ENCODE measurements around the gene RSPO3.

RSPO3 gene

GRCh38 chr6:127114214-127114760 lies 4.2 kb upstream of the RSPO3 start:
- no peak for DNase-seq

GRCh38 chr6:127115084-127115655 lies 3.3 kb upstream of the RSPO3 start:
- no peak for DNase-seq

DNA sequence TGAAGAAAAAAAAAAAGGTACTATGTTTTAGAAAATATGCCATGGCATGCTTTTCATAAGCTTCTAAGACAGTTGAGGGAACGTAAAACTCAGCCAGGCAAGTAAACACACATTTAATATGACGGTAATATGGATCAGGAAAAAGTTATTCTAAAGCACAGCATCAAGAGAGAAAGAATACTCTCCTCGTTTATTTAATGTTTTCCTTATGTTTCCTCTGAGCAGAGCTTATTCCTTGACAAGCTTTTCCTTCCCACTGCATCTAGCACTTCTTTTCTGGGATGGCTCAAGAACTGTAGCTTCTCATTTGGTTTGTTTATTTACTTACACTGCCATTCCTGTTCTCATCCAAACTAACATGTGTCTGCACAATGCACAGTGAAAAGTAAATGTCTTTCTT lies 2.7 kb upstream of the RSPO3 start:
- no peak for DNase-seq

DNA sequence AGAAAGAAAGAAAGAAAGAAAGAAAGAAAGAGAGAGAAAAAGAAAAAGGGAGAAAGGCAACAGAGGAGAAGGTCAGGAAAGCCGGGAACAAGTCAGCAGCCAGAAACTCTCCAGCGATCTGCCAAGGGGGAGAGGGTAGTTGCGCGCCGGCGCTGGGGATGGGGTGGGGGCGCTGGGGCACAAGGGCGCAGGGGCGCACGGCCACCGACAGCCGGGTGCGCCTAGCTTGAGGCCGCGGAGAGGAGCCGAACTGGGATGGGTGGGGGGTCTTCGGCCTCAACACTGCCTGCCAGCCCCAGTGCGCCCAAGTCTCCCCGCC lies 533 bp upstream of the RSPO3 start:
- no peak for DNase-seq

DNA sequence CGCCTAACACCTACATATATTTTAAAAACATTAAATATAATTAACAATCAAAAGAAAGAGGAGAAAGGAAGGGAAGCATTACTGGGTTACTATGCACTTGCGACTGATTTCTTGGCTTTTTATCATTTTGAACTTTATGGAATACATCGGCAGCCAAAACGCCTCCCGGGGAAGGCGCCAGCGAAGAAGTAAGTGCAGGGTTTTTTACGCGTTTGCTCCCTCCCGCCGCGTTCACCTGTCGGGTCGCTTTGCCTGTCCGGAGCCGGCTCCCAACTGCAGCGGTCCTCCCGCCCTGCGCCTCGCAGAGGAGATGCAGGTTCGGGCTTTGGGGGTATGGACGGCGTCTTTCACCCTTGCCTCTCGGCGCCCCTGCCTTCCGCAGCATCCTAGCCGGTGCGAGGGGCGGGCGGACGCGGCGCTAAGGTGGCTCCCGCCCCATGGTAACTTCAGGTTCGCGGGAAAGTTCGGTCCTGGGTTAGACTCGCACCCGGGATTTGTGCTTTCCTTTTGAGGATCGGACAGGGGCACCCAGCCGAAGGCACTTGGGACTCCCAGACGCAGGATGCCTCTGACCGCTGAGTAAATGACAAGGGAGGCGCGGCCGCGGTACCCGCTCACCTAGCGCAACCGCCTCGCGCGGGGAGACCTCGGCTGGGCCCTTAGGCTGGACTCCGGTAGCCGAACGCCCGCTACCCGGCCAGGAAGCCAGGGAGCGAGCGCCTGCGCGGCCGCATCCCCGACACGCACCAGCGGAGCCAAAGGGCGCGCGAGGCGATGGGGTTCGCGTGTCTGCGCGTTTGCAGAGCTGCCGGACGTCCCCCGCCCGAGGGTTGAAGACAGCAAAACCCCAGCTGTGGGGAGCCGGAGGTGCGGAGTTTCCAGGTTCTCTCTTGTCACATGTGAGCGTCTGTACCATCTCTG lies 891 bp downstream of the RSPO3 start:
- DNase-seq, result no peak

DNA sequence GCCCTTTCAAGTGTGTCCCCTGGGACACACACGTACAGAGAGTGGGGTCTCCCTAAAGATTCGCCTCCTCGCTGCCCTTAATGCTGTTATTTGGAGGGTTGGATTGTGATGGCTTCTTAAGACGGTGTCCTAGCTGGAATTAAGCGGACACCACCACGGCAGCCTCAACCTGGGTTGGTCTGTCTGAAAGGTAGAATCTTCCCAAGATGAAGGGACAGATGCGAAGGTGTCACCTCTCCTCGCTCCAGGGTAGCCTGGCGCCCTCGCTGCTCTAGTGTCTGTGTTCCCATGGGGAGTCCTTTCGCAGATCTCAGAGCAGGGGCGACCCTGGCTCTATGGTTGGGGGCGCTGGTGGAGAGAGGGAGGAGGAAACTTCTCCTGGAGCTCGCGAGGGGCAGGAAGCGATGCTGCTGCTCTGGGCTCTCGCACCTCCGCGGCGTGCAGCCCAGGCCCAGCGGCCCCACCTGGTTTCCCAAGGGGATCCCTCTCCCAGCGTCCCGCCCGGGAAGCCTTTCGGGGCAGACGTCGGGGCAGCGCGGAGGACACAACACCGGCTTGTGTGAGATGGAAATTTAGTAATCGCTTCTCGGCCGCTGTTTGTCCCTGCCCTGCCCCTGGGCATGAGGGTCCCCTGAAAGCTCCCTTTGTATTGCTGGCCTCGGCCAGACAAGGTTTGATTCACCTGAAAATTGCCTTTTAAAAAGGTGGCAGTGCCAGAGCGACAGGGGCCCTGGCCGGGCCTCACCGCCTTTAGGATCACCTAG lies 1.7 kb downstream of the RSPO3 start:
- DNase-seq, result no peak

- DNase-seq, result no peak
Observed at GRCh38 chr6:127120787-127121636, 2.5 kb downstream of the RSPO3 start.

DNA sequence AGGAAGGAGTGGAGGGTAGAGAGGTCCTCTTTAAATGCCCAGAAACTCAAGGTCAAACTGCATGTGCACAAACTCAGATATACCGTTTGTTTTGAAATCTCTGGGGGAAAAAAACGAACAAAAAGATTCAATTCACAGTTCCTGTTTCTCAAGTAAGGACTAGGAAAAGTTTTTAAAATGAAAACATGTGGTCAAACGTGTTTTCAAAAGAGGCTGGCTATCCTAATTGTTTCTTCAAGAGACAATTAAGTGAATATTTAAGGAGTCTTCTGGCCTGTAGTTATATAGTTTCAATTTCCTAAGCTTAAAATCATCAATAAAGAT lies 3.1 kb downstream of the RSPO3 start:
- no peak for DNase-seq

DNA sequence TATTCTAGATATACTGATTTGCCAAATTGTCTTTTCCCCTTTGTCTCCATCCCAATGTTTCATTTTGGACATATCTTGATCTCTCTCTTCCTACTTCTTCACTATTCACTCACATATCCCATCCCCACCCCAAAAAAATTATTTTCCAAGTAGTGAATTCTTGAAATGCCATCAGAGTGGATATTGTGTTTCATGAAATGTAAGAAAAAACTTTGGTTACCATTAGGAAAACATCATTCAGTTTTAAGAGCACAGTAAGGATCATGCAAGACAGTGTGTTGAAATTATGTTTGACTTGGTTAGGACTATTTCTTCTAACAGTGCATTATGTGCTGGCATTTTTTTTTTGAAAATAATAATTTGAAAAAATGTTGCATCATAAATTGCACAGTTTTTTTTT lies 5.7 kb downstream of the RSPO3 start:
- DNase-seq, result no peak

DNA sequence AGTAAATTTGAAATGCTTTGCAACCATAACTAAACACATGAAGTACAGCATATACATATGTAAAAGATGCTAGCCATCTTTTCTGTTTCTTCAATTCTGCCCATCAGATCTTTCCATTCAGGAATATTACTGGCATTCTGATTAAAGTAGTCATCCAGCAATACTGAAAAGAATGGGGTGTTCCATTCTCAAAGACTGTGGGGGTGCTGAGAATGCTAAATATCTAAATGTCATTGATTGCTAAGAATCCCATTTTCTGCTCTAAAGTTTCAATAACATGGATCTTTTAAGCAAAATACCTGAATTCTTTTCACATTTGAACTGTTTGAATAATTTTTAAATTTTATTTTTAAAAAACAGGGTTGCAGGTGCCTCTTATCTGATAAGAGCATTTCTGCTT lies 6.2 kb downstream of the RSPO3 start:
- no peak for DNase-seq

DNA sequence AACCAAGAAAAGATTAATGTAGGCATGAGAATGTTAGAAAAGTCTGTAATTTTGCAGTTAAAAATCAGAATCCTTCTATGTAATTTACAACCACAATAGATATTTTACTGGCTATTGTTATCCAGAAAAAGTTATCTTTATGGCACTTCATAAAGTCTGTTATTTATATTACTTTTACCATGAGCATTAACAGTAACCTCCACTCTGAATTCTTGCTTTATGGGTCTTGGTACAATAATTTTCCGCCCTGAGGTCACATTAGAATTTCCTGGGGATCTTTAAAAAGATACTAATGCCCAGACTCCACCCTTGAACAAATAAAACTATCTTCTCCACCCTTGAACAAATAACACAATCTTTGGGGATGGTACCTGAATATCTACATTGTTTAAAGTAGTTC lies 9.6 kb downstream of the RSPO3 start:
- DNase-seq, result no peak

DNA sequence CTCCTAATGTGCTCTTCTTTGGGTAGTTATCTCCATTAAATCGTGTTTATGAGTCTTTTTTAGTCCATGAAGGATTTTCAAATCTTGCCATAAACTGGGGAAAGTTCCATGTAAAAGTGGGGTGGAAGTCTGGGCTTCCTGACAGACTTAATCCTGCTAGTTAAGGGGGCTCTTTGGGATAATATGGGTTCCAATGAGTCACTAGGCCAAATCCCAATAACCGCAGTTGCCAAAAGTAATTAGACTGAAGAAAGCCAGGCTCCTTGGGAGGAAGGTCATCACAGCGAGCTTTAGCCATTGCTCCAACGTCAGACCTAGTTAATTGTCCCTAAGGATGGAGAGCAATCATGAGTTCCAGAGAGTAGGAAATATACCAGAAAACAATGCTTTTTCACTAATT lies 10.8 kb downstream of the RSPO3 start:
- DNase-seq, result no peak

DNA sequence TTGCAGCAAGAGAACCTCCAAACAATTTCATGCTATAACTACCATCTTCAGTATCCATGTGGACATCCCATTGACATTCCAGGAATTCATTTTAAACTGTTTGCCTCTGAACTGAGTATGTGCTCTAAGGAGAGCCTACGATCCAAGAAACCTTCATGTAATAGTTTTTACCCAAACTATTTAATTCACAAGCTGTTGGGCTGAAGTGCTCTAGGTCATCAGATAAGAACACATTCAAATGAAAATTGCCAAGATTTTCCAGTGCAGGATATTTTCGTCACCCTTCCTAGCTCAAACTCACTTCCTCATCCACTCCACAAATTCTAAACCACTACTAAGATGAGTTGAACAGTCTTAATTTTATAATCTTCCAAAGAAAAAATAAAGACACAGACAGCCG lies 12.8 kb downstream of the RSPO3 start:
- DNase-seq, result no peak

GRCh38 chr6:127131772-127132376 lies 13.4 kb downstream of the RSPO3 start:
- DNase-seq, result no peak

DNA sequence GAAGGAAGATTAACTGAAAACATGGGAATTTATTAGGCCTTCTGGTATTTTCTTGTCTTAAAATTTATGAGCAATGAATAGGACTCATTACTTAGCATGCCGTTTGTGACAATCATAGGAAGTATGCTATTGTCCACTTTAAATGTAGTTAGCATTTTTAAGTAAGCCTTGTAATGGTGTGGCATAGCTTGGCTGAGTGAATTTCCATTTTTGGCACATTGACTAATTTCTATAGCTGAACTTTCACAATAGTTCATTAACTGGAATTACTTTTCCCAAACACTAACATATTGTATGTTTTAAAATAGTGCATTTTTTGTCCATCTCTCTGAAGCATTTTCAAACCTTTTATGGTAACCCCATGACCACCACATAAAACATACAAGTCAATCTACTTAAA lies 15.7 kb downstream of the RSPO3 start:
- DNase-seq, result no peak

DNA sequence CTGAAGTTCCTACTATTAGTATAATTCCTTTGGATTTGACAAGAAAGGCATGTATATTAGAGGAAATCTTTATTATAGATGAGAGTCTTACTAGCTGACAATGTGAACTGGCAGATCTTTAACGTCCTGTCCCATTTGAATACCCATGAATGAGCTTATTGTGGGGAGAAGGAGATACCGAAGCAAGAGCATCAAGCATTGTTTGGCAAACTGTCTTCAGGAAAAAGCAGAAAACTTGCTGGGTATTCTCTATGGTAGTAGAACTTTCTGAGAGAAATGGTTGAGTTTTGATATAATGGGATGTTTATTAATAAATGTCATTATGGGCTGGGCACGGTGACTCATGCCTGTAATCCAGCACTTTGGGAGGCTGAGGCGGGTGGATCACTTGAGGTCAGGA lies 18.3 kb downstream of the RSPO3 start:
- DNase-seq, result no peak

- no peak for DNase-seq
Observed at GRCh38 chr6:127146932-127147331, 28.5 kb downstream of the RSPO3 start.

- no peak for DNase-seq
Observed at GRCh38 chr6:127147534-127147933, 29.1 kb downstream of the RSPO3 start.

GRCh38 chr6:127148511-127148910 lies 30.0 kb downstream of the RSPO3 start:
- DNase-seq, result no peak

DNA sequence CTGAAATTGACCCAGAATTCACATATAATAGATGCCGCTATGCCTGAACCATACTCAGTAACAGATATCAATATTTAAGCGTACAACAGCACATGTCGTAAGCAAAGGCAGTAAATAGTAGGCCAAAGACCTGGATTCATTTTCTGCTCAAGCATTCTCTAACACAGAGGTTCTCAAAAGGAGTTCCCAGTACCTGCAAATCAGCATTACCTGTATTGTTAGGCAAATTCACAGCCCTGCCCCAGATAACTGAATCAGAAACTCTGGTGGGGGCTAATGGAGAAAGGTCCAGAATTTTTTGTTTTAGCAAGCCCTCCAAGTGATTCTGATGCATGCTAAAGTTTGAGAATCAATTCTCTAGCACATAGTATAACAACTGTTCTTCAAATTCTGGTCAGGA lies 36.0 kb downstream of the RSPO3 start:
- DNase-seq, result no peak

- no peak for DNase-seq
Observed at GRCh38 chr6:127160484-127160883, 42.0 kb downstream of the RSPO3 start.

- no peak for DNase-seq
Observed at GRCh38 chr6:127162836-127163235, 44.4 kb downstream of the RSPO3 start.

Measured in activated gamma-delta T cell (primary cell).